ENCODE measurements around the gene LPP. TPM values are rescaled to one million over a fixed set of nuclear protein-coding genes. Genes with fewer than 3 reads are reported as not detected.

LPP gene
- total and polyA plus RNA-seq, 2 of the 13 experiments (the other 11 are each of a cell fraction or from before 2014, with no cell fraction given), result 19.2 to 29.9 TPM

- ChIA-PET POLR2A (no interaction called here), CTCF (ENCODE audit: low intra/inter-chr PET ratio, low total read pairs) (no interaction called here)
- H4K20me1 ChIP-seq (ENCODE audit: insufficient read depth, low read length), result no peaks in the 10 kb centered on the region
- in situ Hi-C loops (cut with HindIII; ENCODE audit: extremely low pct_ligation_motif_present, low pct_unique_long_range_greater_than_20kb), result no loop called here
- no TSS peak for BruUV-seq (replicated peaks)
- peaks cover 2 to 24% of the 10 kb centered on the region in 2 experiments; a peak in 4 of 5 replicates for H3K36me3 ChIP-seq (replicated peaks in 1 of 2; ENCODE audit: control insufficient read depth in 1 of 2, insufficient read depth in 2 of 2, low read length in 2 of 2)
- no peak overlapping the region for H3K27ac ChIP-seq (ENCODE audit: extremely low read length, insufficient read depth, low read length)
- TF ChIP-seq KDM2A (CRISPR knock-in tag; IDR thresholded peaks at IDR 0.05; ENCODE audit: borderline replicate concordance, low read depth), result no peak
- TF ChIP-seq, protein P1, sequence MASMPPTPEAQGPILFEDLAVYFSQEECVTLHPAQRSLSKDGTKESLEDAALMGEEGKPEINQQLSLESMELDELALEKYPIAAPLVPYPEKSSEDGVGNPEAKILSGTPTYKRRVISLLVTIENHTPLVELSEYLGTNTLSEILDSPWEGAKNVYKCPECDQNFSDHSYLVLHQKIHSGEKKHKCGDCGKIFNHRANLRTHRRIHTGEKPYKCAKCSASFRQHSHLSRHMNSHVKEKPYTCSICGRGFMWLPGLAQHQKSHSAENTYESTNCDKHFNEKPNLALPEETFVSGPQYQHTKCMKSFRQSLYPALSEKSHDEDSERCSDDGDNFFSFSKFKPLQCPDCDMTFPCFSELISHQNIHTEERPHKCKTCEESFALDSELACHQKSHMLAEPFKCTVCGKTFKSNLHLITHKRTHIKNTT (CRISPR knock-in tag; IDR thresholded peaks at IDR 0.05), result no peak
- no peak for TF ChIP-seq FOSL1 (CRISPR knock-in tag; IDR thresholded peaks at IDR 0.05; ENCODE audit: borderline replicate concordance)
- intact Hi-C loops (cut with micrococcal nuclease; ENCODE audit: unreplicated experiment), result loop anchor here (10.0 kb wide), 1 partner anchor 777 kb away; no protein-coding TSS in a partner anchor
- no peak overlapping the region for H3K4me2 ChIP-seq (ENCODE audit: low read depth, low read length)
- peaks cover 50% of the 10 kb centered on the region for H3K4me1 ChIP-seq (ENCODE audit: insufficient read depth, low read length)
- H3K9me3 ChIP-seq (ENCODE audit: low read length), result no peaks in the 10 kb centered on the region
- FAIRE-seq, result no peak
- 100% methylated on average over 2 of the region's 2 CpGs for WGBS (ENCODE audit: low lambda C conversion rate)
- no peak overlapping the region for H3K4me3 ChIP-seq (replicated peaks in 1 of 3; ENCODE audit: insufficient read depth in 1 of 3, low read depth in 2 of 3, low read length in 3 of 3)
- no peak overlapping the region for H2AFZ ChIP-seq (ENCODE audit: low read length)
- ATAC-seq, result no peak
- no peak for DNase-seq (ENCODE audit: low spot score)
- H3K79me2 ChIP-seq (ENCODE audit: insufficient read depth, low read length), result peaks cover 84% of the 10 kb centered on the region
- no peak overlapping the region for H3K9ac ChIP-seq (ENCODE audit: insufficient read depth, low read depth, low read length)
- no peaks in the 10 kb centered on the region for H3K27me3 ChIP-seq (ENCODE audit: control insufficient read depth in 1 of 2, insufficient read depth in 2 of 2, low read length in 2 of 2)
Measured at GRCh38 chr3:188177721-188178120, 23.8 kb downstream of the LPP start.

- ChIA-PET CTCF (ENCODE audit: low intra/inter-chr PET ratio, low total read pairs) (no interaction called here), POLR2A (no interaction called here)
- DNase-seq (ENCODE audit: low spot score), result no peak
- H2AFZ ChIP-seq (ENCODE audit: low read length), result no peak overlapping the region
- FAIRE-seq, result no peak
- peaks cover 49% of the 10 kb centered on the region for H3K4me1 ChIP-seq (ENCODE audit: insufficient read depth, low read length)
- H3K36me3 ChIP-seq (replicated peaks in 1 of 2; ENCODE audit: control insufficient read depth in 1 of 2, insufficient read depth in 2 of 2, low read length in 2 of 2), result peaks cover 2 to 24% of the 10 kb centered on the region in 2 experiments; a peak in 4 of 5 replicates
- ATAC-seq, result no peak
- H3K79me2 ChIP-seq (ENCODE audit: insufficient read depth, low read length), result peaks cover 84% of the 10 kb centered on the region
- no peaks in the 10 kb centered on the region for H3K27me3 ChIP-seq (ENCODE audit: control insufficient read depth in 1 of 2, insufficient read depth in 2 of 2, low read length in 2 of 2)
- in situ Hi-C loops (cut with HindIII; ENCODE audit: extremely low pct_ligation_motif_present, low pct_unique_long_range_greater_than_20kb), result no loop called here
- 93% methylated on average over 7 of the region's 7 CpGs for WGBS (ENCODE audit: low lambda C conversion rate)
- H3K4me2 ChIP-seq (ENCODE audit: low read depth, low read length), result no peak overlapping the region
- intact Hi-C loops (cut with micrococcal nuclease; ENCODE audit: unreplicated experiment), result loop anchor here (10.0 kb wide), 1 partner anchor 776 kb away; no protein-coding TSS in a partner anchor
- no TSS peak for BruUV-seq (replicated peaks)
- H3K4me3 ChIP-seq (replicated peaks in 1 of 3; ENCODE audit: insufficient read depth in 1 of 3, low read depth in 2 of 3, low read length in 3 of 3), result no peak overlapping the region
- H4K20me1 ChIP-seq (ENCODE audit: insufficient read depth, low read length), result no peaks in the 10 kb centered on the region
- H3K9ac ChIP-seq (ENCODE audit: insufficient read depth, low read depth, low read length), result no peak overlapping the region
- no peaks in the 10 kb centered on the region for H3K9me3 ChIP-seq (ENCODE audit: low read length)
- no peak overlapping the region for H3K27ac ChIP-seq (ENCODE audit: extremely low read length, insufficient read depth, low read length)
- TF ChIP-seq, protein P2, sequence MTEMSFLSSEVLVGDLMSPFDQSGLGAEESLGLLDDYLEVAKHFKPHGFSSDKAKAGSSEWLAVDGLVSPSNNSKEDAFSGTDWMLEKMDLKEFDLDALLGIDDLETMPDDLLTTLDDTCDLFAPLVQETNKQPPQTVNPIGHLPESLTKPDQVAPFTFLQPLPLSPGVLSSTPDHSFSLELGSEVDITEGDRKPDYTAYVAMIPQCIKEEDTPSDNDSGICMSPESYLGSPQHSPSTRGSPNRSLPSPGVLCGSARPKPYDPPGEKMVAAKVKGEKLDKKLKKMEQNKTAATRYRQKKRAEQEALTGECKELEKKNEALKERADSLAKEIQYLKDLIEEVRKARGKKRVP (CRISPR knock-in tag; IDR thresholded peaks at IDR 0.05), result no peak
- no peak for TF ChIP-seq CEBPB (IDR thresholded peaks at IDR 0.05; ENCODE audit: borderline replicate concordance, low read depth, low read length)
- no peak for TF ChIP-seq ZNF709 (CRISPR knock-in tag; IDR thresholded peaks at IDR 0.05)
- no peak for TF ChIP-seq HNRNPLL (IDR thresholded peaks at IDR 0.05; ENCODE audit: low read depth, low read length, poor library complexity, severe bottlenecking)
- TF ChIP-seq, protein P3, sequence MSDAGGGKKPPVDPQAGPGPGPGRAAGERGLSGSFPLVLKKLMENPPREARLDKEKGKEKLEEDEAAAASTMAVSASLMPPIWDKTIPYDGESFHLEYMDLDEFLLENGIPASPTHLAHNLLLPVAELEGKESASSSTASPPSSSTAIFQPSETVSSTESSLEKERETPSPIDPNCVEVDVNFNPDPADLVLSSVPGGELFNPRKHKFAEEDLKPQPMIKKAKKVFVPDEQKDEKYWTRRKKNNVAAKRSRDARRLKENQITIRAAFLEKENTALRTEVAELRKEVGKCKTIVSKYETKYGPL (CRISPR knock-in tag; IDR thresholded peaks at IDR 0.05), result no peak
- TF ChIP-seq KDM1A (CRISPR knock-in tag; IDR thresholded peaks at IDR 0.05), result no peak
- TF ChIP-seq NFIB (CRISPR knock-in tag; IDR thresholded peaks at IDR 0.05; ENCODE audit: borderline replicate concordance), result no peak
- no peak for TF ChIP-seq MTF1 (CRISPR knock-in tag; IDR thresholded peaks at IDR 0.05)
- TF ChIP-seq KLF9 (CRISPR knock-in tag; IDR thresholded peaks at IDR 0.05; ENCODE audit: low read depth), result no peak
Measured at GRCh38 chr3:188178293-188178936, 24.5 kb downstream of the LPP start.
